Mesenchymal stem cell (in vitro differentiated cells and primary cell): ENCODE data around the gene CLGN. TPM values are rescaled to one million over a fixed set of nuclear protein-coding genes. Genes with fewer than 3 reads are reported as not detected.

Experiments
- DNase-seq: peaks from one replicate; pipeline ENCODE4 v3.0.0-alpha.2; 2013
- H2AFZ ChIP-seq: one replicate; pipeline ENCODE4 v1.6.1; 2013; ENCODE audit warnings: low read depth, mild to moderate bottlenecking, control low read depth, inconsistent platforms, low read length, moderate library complexity
- H2AK5ac ChIP-seq: 2 replicates; pipeline ENCODE4 v1.6.1; 2013; ENCODE audit warnings: low read length, moderate library complexity, mild to moderate bottlenecking, inconsistent platforms; ENCODE audit not compliant: severe bottlenecking
- H2BK120ac ChIP-seq: one replicate; pipeline ENCODE4 v1.6.1; 2013; ENCODE audit warnings: low read depth, mild to moderate bottlenecking, inconsistent platforms, low read length, moderate library complexity
- H2BK12ac ChIP-seq, 2 experiments: one replicate each; pipeline ENCODE4 v1.6.1; 2013; ENCODE audit warnings: inconsistent platforms in 2 of 2, low read length in 2 of 2, mild to moderate bottlenecking in 2 of 2, moderate library complexity in 2 of 2, control low read depth in 1 of 2
- H2BK15ac ChIP-seq: one replicate; pipeline ENCODE4 v1.6.1; 2013; ENCODE audit warnings: mild to moderate bottlenecking, low read depth, inconsistent platforms; ENCODE audit not compliant: poor library complexity, severe bottlenecking
- H2BK5ac ChIP-seq: 2 replicates; pipeline ENCODE4 v1.6.1; 2013; ENCODE audit warnings: low read depth, mild to moderate bottlenecking, low read length, control low read depth, inconsistent platforms; ENCODE audit not compliant: poor library complexity, severe bottlenecking
- H3K14ac ChIP-seq, 2 experiments: one replicate each; pipeline ENCODE4 v1.6.1; 2013; ENCODE audit warnings: inconsistent platforms in 2 of 2, low read length in 2 of 2, control low read depth in 1 of 2, mild to moderate bottlenecking in 1 of 2, moderate library complexity in 1 of 2
- H3K18ac ChIP-seq, 2 experiments: one replicate each; pipeline ENCODE4 v1.6.1; 2013; ENCODE audit warnings: inconsistent platforms in 2 of 2, low read length in 2 of 2, control low read depth in 1 of 2, low read depth in 1 of 2, mild to moderate bottlenecking in 1 of 2
- H3K23ac ChIP-seq, 2 experiments: one replicate each; pipeline ENCODE4 v1.6.1; 2013; ENCODE audit warnings: inconsistent platforms in 2 of 2, low read length in 2 of 2, mild to moderate bottlenecking in 2 of 2, moderate library complexity in 2 of 2, control low read depth in 1 of 2
- H3K27ac ChIP-seq: 2 replicates; pipeline ENCODE4 v1.5.1; 2013; ENCODE audit warnings: mild to moderate bottlenecking, moderate library complexity, low read length, control low read depth, inconsistent platforms; ENCODE audit not compliant: poor library complexity, severe bottlenecking
- H3K27me3 ChIP-seq, 2 experiments: 2 replicates each; pipeline versions ENCODE4 v1.6.1 to v1.7.0; 2013; ENCODE audit warnings: low read length in 2 of 2, mild to moderate bottlenecking in 2 of 2, moderate library complexity in 2 of 2, control low read depth in 1 of 2, inconsistent platforms in 1 of 2; ENCODE audit not compliant: control insufficient read depth in 1 of 2, insufficient read depth in 1 of 2
- H3K36me3 ChIP-seq, 2 experiments: 2 replicates each; pipeline versions ENCODE4 v1.6.1 to v1.7.0; 2013; ENCODE audit warnings: low read length in 2 of 2, control low read depth in 1 of 2, inconsistent platforms in 1 of 2, low read depth in 1 of 2, mild to moderate bottlenecking in 1 of 2; ENCODE audit not compliant: insufficient read depth in 2 of 2, control insufficient read depth in 1 of 2
- H3K4ac ChIP-seq, 2 experiments: one replicate each; pipeline ENCODE4 v1.6.1; 2013; ENCODE audit warnings: inconsistent platforms in 2 of 2, low read length in 2 of 2, mild to moderate bottlenecking in 2 of 2, moderate library complexity in 2 of 2, control low read depth in 1 of 2, low read depth in 1 of 2
- H3K4me1 ChIP-seq: 2 replicates; pipeline ENCODE4 v1.6.1; 2013; ENCODE audit warnings: low read depth, low read length, control low read depth; ENCODE audit not compliant: control insufficient read depth, insufficient read depth
- H3K4me2 ChIP-seq: 2 replicates; pipeline ENCODE4 v1.6.1; 2013; ENCODE audit warnings: low read length, mild to moderate bottlenecking, inconsistent platforms; ENCODE audit not compliant: poor library complexity, severe bottlenecking
- H3K4me3 ChIP-seq, 2 experiments: 2 replicates each; pipeline versions ENCODE4 v1.5.1 to v1.7.0; 2013; ENCODE audit warnings: low read length in 2 of 2, mild to moderate bottlenecking in 2 of 2, control low read depth in 1 of 2, low read depth in 1 of 2; ENCODE audit not compliant: insufficient read depth in 1 of 2
- H3K79me1 ChIP-seq: replicated peaks from 2 replicates; pipeline ENCODE4 v1.6.1; 2013; ENCODE audit warnings: mild to moderate bottlenecking, control low read depth, low read length, inconsistent platforms; ENCODE audit not compliant: poor library complexity, severe bottlenecking
- H3K9ac ChIP-seq: 2 replicates; pipeline ENCODE4 v1.7.0; 2013; ENCODE audit warnings: mild to moderate bottlenecking, low read length, moderate library complexity
- H3K9me3 ChIP-seq: 2 replicates; pipeline ENCODE4 v1.7.0; 2013; ENCODE audit warnings: mild to moderate bottlenecking, low read length; ENCODE audit not compliant: control insufficient read depth
- H4K8ac ChIP-seq: one replicate; pipeline ENCODE4 v1.6.1; 2013; ENCODE audit warnings: inconsistent platforms, mild to moderate bottlenecking, low read length, moderate library complexity
- H4K91ac ChIP-seq: one replicate; pipeline ENCODE4 v1.6.1; 2013; ENCODE audit warnings: mild to moderate bottlenecking, low read length, inconsistent platforms
- WGBS: methylation state at CpG from one replicate; pipeline ENCODE4 v1.1.7; 2013; ENCODE audit warnings: mixed read lengths; 5-methylcytosine and 5-hydroxymethylcytosine counted together
- polyA plus RNA-seq, 2 experiments: library from polyadenylated mRNA; stranded (reverse); fragments of 200-250 nt; gene quantifications; one replicate each; pipeline ENCODE4 v1.2.3, GENCODE V29; 2013

Gene CLGN
- 2.6 TPM for polyA plus RNA-seq (2013, experiment 1 of 2)
- polyA plus RNA-seq (2013, experiment 2 of 2), result 2.6 TPM

GRCh38 chr4:140427106-140427918, at the start of gene CLGN:
Gene CLGN (minus strand): TSS chr4:140427648. CDS start chr4:140413078, 14,570 bp downstream.
- Histone ChIP-seq H4K8ac (peak within 1 kb of the TSS; percentile 45), H3K23ac (peak within 1 kb of the TSS in 1 of 2 experiments; percentile 96), H2BK120ac (no peak within 1 kb of the TSS), H3K4me2 (peak within 1 kb of the TSS; percentile 88), H3K4me1 (peaks cover 6% of the 10 kb centered on the region), H3K4ac (no peak within 1 kb of the TSS), H2BK12ac (peak within 1 kb of the TSS in 1 of 2 experiments; percentile 49), H3K9me3 (no peaks in the 10 kb centered on the region), H2BK5ac (no peak within 1 kb of the TSS), H3K4me3 (peak within 1 kb of the TSS; percentile 90 to 91), H3K14ac (peak within 1 kb of the TSS in 1 of 2 experiments; percentile 92), H2AFZ (peak within 1 kb of the TSS; percentile 99), H2BK15ac (no peak within 1 kb of the TSS), H2AK5ac (no peak within 1 kb of the TSS), H4K91ac (no peak within 1 kb of the TSS), H3K36me3 (peaks cover 0 to 3% of the 10 kb centered on the region in 2 experiments), H3K27ac (no peak within 1 kb of the TSS), H3K9ac (peak within 1 kb of the TSS; percentile 84), H3K18ac (peak within 1 kb of the TSS in 1 of 2 experiments; percentile 80), H3K27me3 (no peaks in the 10 kb centered on the region), H3K79me1 (no peaks in the 10 kb centered on the region)
- WGBS, result 1% methylated on average over 59 of the region's 73 CpGs
- DNase-seq, result peak; percentile 65

GRCh38 chr4:140472156-140472555, 44.7 kb upstream of the CLGN start:
- H3K9me3 ChIP-seq, result no peaks in the 10 kb centered on the region
- no peak overlapping the region for H3K27ac ChIP-seq
- no peak overlapping the region for H3K18ac ChIP-seq
- H2BK120ac ChIP-seq, result no peak overlapping the region
- no peak overlapping the region for H3K4ac ChIP-seq
- peaks cover 0 to 16% of the 10 kb centered on the region in 2 experiments for H3K27me3 ChIP-seq
- H2AFZ ChIP-seq, result no peak overlapping the region
- no peak overlapping the region for H2BK5ac ChIP-seq
- H3K79me1 ChIP-seq, result no peaks in the 10 kb centered on the region
- no peak overlapping the region for H4K91ac ChIP-seq
- H3K9ac ChIP-seq, result no peak overlapping the region
- no peak overlapping the region for H4K8ac ChIP-seq
- DNase-seq, result no peak
- no peak overlapping the region for H3K4me3 ChIP-seq
- 100% methylated on average over 1 of the region's 2 CpGs for WGBS
- H3K4me1 ChIP-seq, result no peaks in the 10 kb centered on the region
- H3K23ac ChIP-seq, result no peak overlapping the region
- no peak overlapping the region for H2AK5ac ChIP-seq
- H3K14ac ChIP-seq, result no peak overlapping the region
- no peak overlapping the region for H2BK15ac ChIP-seq
- H2BK12ac ChIP-seq, result no peak overlapping the region
- no peak overlapping the region for H3K4me2 ChIP-seq
- H3K36me3 ChIP-seq, result no peaks in the 10 kb centered on the region

- Histone ChIP-seq H3K79me1 (no peaks in the 10 kb centered on the region), H2BK12ac (no peak overlapping the region), H2BK15ac (no peak overlapping the region), H2AK5ac (no peak overlapping the region), H3K14ac (no peak overlapping the region), H3K18ac (no peak overlapping the region), H3K9me3 (no peaks in the 10 kb centered on the region), H4K8ac (no peak overlapping the region), H3K4me2 (no peak overlapping the region), H3K23ac (no peak overlapping the region), H3K4me1 (no peaks in the 10 kb centered on the region), H4K91ac (no peak overlapping the region), H3K4me3 (peak overlapping the region in 1 of 2 experiments; percentile 54), H2BK120ac (no peak overlapping the region), H3K27me3 (peaks cover 0 to 16% of the 10 kb centered on the region in 2 experiments), H3K4ac (no peak overlapping the region), H3K27ac (no peak overlapping the region), H2BK5ac (no peak overlapping the region), H2AFZ (no peak overlapping the region), H3K36me3 (no peaks in the 10 kb centered on the region), H3K9ac (no peak overlapping the region)
- WGBS, result 80% methylated on average over 27 of the region's 27 CpGs
- no peak for DNase-seq
Observed at GRCh38 chr4:140469791-140470733, 42.6 kb upstream of the CLGN start.

GRCh38 chr4:140466146-140466545, 38.7 kb upstream of the CLGN start:
- Histone ChIP-seq H3K9ac (no peak overlapping the region), H3K36me3 (no peaks in the 10 kb centered on the region), H2BK15ac (no peak overlapping the region), H4K91ac (no peak overlapping the region), H3K23ac (no peak overlapping the region), H2BK12ac (no peak overlapping the region), H3K18ac (no peak overlapping the region), H3K4me2 (no peak overlapping the region), H2AFZ (no peak overlapping the region), H2AK5ac (no peak overlapping the region), H2BK120ac (no peak overlapping the region), H3K79me1 (no peaks in the 10 kb centered on the region), H3K4ac (no peak overlapping the region), H2BK5ac (no peak overlapping the region), H3K4me1 (no peaks in the 10 kb centered on the region), H3K27ac (no peak overlapping the region), H3K27me3 (peaks cover 0 to 16% of the 10 kb centered on the region in 2 experiments), H3K14ac (no peak overlapping the region), H3K4me3 (no peak overlapping the region), H4K8ac (no peak overlapping the region), H3K9me3 (no peaks in the 10 kb centered on the region)
- DNase-seq, result no peak
- WGBS, result 92% methylated on average over 1 of the region's 1 CpG
